Pulmonary artery endothelial cell (primary cell): ENCODE results near the gene FAM20B. TPM values are rescaled to one million over a fixed set of nuclear protein-coding genes. Genes with fewer than 3 reads are reported as not detected.
"Not testable (repeated sequence)": the region's sequence is repeated elsewhere in the genome, so short reads cannot be mapped to it uniquely, and the experiment has no call there.

Experiments
- DNase-seq: peaks from one replicate; pipeline ENCODE4 v3.0.0-alpha.2; 2011; ENCODE audit warnings: low read depth, low spot score
- total RNA-seq: library from RNA; depleted of rRNA; stranded (reverse); fragments of >200 nt; gene quantifications from 2 replicates; pipeline ENCODE4 v1.2.3, GENCODE V29; 2014

Gene FAM20B, protein sequence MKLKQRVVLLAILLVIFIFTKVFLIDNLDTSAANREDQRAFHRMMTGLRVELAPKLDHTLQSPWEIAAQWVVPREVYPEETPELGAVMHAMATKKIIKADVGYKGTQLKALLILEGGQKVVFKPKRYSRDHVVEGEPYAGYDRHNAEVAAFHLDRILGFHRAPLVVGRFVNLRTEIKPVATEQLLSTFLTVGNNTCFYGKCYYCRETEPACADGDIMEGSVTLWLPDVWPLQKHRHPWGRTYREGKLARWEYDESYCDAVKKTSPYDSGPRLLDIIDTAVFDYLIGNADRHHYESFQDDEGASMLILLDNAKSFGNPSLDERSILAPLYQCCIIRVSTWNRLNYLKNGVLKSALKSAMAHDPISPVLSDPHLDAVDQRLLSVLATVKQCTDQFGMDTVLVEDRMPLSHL
- total RNA-seq, result 37.2 and 38.1 TPM in 2 replicates

DNA sequence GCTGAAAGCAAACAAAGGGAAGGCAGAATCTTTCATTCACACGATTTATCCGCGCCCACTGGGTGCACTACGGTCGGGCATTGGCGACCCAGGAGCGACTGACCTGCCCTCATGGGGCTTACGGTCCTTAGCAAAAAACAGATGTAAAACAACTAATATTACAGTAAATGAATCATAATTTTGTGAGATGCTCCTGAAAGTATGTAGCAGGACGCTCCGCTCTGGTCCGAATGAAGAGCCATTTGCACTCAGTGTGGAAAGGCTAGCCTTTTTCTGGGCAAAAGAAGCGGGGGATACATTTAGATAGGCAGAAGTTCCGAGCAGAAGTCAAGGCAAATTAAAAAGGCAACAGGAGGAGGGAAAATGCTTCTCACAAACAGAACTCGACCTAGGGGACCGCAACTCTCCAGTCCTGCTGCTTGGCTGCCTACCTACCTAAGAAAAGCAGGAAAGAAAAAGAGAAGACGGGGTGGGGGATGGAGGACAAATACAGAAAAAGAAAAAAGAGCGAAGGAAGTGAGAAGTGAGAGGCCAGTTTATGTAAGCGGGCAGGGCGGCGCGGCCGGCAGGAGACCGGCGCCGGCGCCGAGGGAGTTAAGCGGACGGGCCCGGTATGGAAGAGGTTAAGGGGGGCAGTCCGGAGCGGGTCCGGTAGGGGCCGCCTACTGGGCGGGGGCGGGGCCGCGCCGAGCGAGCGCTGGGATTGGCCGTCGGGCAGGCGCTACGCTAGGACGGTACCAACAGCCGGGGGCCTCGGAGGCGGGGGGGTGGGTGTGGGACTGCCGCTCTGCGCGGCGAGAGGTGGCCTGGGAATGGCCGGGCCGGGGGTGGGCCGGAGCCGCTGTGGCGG lies at the start of gene FAM20B:
Gene FAM20B (plus strand): TSS at position 770 of the 850 bp plus-strand sequence. CDS start 17,954 bp downstream, outside the sequence.
- peak; percentile 63 for DNase-seq

DNA sequence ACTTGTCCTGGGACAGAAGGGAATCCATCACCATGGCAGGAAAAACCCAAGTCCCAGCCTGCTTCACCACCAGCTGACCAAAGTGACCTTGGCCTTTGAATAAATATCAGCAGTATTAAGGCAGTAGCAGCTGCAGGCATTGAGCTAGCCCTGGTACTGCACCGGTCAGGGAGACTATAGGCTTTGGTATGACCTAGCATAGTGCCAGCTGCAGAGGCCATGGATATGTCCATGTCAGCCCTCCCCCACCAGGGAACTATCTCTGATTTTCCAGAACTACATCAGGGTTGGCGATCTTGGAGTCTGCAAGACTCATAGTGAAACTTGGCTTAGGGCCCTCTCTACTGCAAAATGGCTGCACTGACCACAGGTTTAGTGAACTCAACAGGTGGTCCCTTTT lies 49.2 kb upstream of the FAM20B start:
- DNase-seq, result no peak

DNA sequence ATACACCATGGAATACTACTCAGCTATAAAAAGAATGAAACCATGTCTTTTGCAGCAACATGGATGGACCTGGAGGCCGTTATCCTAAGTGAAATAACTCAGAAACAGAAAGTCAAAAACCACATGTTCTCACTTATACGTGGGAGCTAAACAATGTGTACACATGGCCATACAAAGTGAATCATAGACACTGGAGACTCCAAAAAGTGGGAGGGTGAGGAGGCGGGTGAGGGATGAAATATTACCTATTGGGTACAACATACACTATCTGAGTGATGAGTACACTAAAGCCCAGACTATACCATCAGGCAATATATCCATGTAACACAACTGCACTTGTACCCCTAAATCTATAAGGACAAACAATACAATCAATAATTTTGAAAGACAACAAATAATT lies 39.5 kb upstream of the FAM20B start:
- no peak for DNase-seq

DNA sequence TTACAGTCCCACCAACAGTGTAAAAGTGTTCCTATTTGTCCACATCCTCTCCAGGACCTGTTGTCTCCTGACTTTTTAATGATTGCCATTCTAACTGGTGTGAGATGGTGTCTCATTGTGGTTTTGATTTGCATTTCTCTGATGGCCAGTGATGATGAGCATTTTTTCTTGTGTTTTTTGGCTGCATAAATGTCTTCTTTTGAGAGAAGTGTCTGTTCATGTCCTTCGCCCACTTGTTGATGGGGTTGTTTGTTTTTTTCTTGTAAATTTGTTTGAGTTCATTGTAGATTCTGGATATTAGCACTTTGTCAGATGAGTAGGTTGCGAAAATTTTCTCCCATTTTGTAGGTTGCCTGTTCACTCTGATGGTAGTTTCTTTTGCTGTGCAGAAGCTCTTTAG lies 37.5 kb upstream of the FAM20B start:
- not testable (repeated sequence) for DNase-seq

DNA sequence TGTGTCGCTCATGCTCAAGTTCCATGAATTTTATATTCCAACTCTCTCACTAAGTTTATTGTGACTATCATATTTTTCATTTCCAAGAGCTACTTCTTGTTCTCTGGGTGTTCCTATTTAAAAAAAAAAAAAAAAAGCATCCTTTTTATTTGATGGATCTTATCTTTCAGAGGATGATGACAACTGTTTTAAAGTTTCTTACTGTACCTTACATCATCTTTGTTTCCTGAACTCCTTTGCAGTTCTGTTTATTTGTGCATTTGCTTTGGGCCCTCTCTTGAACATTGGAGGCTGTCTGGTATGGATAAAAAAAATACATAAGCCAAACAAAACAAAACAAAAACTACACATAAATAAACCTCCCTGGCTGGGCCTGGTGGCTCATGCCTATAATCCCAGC lies 32.1 kb upstream of the FAM20B start:
- DNase-seq, result no peak

DNA sequence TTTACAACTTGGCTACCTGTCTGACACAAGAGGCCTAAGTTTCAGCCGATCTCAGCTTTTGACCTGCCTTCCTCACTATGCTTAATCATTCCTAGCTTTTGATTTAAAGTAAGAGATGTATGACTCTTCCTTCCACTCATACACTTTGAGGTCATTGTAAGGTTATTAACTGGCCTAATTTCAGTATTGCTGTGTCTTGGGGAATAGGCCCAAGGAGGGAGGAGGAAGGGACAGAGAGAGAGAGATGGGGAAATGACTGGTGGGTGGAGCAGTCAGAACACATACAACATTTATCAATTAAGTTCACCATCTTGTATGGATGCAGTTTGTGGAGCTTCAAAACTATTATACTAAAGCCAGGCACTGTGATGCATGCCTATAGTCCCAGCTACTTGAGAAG lies 28.3 kb upstream of the FAM20B start:
- DNase-seq, result no peak

DNA sequence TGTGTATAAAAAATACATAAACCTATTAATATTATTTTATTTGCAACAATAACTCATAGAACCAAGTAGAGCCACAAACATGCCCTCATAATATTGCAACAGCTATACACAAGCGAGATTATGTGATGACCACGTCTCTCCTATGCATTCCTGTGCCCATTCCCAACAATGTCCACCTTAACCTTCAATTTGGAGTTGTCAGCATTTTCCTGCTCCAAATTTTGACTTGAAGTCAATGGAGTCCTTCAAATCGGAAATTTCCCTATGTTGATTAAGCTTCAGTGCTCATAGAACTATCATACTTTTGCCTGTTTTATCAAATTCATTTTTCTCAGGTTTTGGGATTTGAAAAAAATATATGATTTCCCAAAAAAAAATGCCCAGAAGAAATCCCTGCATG lies 27.4 kb upstream of the FAM20B start:
- no peak for DNase-seq

DNA sequence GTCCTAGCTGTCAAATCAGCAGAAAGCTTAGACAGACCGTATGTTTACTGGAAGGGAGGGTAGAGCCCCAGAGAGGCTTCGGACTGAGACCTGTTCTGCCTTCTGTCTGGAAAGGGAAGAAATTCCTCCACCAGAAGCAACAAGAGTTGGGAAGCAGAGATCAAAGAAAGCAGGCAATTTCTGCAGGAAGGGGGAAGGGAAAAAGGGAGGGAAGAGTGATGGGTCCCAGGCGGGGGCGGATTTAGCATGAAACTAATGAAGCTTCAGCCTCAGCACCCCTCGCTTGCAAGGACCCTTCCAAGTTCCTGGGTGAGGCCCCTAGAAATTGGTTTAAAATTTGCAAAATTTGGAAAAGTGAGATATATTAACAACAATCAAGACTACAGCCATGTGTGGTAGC lies 26.6 kb upstream of the FAM20B start:
- DNase-seq, result no peak

DNA sequence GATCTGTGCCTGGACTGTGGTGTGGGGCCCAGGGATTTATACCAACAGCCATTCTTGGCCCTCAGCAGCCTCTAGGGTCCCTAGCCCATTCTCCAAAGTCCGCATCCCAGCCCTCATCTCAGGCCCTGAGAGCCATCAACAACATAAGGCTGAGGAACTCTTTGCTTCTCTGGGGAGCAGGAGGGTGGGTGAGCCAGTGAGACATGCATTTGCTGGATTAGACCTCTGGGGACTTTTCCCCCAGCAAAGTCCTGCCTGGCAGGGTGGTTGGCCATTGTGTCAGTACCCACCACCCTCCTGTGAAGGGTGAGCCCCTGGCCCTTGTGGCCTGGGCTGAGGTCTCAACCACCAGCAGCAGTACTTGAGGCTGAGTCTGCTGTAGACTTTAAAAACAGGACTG lies 24.2 kb upstream of the FAM20B start:
- no peak for DNase-seq

DNA sequence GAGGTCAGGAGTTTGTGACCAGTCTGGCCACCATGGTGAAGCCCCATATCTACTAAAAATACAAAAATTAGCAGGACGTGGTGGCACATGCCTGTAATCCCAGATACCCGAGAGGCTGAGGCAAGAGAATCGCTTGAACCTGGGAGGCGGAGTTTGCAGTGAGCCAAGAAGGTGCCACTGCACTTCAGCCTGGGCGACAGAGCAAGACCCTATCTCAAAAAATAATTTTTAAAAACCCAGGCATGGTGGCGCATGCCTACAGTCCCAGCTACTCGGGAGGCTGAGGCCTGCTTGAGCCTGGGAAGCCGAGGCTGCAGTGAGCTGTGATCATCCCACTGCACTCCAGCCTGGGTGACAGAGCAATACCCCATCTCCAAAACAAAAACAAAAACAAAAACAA lies 23.6 kb upstream of the FAM20B start:
- DNase-seq, result not testable (repeated sequence)

DNA sequence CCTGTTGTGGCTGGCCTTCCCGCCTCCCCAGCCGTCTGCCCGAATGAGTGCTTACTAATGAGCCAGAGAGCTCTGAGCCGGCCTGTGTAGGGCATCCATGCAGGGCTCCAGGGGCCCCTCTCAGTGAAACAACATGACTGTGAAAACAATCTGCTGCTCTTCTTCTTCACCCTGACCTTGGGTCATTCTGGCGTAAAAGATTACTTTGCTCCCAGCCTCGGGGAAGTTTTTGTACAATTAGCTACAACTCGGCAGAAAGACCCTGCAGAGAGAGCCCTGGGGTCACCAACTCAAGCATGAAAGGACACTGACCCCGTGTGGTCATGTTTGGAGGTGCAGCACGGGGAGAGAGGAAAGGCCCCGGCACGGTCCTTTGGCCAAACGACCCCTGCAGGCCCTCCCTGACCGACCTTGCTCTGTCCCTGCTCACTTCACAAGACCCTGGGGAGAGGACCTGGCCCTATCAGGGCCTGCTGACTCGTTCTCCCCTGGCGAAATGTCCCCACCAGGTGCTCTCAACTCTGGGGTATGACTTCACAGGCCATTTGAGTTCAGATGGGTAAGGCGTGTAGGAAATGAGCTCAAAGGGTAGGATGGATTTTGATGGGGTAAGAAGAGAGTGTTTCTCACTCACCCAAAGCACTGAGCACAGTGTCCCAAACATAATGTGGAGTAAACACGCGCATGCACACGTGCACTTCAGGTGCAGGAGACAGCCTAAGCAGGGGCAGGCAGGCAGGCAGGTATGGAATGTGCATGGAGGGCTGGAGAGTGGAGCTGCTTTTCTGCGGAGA lies 22.9 kb upstream of the FAM20B start:
- DNase-seq, result no peak

DNA sequence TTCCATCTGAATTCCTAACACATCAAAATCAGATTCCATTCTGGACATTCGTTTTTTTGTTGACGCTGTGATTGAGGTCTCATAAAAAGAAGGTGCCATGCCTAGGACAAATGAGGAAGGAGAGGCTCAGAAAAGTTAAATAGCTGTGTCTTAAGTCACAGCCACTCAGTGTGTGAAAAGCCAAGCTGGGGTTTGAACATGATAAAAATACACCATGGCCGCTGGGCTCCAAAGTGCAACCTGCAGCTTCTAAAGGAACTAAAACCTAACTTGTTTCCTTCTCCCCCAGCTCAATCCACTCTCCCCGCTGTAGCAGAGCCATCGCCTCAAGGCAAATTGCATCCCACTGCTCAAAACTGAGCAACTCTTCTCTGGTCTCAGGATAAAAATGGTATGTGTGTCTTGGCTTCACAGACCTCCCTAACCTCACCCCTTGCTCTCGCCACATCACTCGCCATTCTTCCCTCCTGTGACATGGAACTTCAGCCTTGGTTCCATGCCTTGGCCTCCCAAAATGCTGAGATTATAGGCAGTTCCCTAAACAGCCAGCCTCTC lies 22.1 kb upstream of the FAM20B start:
- no peak for DNase-seq

DNA sequence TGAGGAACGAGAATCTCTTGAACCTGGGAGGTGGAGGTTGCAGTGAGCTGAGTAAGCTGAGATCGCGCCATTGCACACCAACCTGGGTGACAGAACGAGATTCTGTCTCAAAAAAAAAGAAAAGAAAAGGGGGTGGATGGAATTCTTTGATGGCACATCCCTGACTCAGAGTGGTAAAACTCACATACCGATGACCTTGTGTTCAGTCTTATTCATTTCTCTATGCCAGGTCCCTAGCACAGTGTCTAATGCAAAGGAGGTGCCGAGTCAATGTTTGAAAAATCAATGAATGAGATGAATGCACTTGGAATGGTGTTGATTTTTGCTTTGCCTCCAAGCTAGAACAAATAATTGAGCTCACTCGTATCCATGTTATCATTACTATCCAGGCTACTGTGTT lies 18.5 kb upstream of the FAM20B start:
- no peak for DNase-seq

DNA sequence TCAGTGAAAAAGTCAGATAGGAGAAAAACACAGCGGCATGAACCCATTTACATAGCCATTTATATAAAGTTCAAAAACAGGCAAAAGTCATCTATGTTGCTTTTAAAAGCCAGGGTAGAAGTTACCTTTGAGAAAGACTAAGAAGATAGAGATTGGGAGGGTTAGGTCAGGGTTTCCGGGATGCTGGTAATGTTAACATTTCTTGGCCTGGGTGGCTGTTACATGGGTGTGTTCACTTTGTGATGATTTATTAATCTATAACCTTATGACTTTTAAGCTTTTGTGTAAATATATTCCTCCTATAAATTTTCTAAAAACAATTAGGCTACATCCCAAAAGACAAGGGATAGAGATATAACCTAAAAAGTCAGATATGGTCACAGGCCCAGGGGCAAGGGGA lies 15.0 kb upstream of the FAM20B start:
- no peak for DNase-seq

DNA sequence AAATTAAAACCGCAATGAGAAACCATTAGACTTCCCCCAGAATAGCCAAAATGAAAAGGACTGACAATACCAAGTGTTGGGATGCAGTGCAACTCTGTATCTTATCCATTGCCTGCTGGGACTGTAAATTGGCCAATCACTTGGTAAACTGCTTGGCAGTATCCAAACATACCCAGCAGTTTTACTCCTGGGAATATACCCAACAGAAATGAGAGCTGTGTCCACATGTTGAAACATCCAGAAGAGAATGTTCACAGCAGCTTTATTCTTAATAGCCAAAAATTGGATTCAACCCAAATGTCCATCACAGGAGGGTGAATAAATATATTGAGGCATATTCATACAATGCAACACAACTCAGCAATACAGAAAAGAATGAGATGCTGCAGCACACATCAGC lies 13.7 kb upstream of the FAM20B start:
- DNase-seq, result no peak

DNA sequence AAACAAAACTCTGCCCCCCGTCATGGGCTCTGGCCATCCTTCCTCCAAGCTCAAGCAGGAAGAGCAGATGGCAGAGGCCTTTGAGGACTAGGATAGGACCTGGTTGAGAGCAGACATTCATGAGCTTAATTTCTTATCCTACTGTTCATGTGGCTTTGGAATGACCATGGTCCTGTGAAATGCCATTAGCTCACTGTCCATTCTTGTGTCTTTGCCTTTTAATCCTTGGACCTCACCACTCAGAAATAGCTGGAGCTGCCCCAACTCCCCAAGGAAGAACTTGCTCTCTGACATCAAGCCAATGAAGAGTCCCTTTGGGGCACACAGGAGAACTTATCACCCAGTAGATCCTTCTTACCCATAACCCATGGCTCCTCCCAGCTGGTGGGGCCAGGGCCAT lies 11.6 kb upstream of the FAM20B start:
- no peak for DNase-seq

DNA sequence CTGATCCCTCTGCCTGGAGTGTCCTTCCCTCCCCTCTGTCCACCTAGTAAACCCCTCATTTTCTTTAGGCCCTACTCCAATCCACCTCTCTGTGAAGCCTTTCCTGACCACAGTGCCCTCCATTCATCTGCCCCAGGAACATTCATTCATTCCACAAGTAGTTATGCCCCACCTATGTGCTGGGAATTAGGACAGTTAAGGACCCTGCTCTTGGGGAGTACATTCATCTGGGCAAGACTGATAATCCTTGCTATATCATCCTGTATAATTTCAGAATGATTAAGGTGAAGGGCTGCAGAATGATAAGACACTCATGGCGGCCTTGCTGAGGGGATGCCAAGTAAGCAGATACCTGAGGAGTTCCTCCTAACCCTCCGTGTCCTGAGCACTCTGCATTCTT lies 10.3 kb upstream of the FAM20B start:
- no peak for DNase-seq

DNA sequence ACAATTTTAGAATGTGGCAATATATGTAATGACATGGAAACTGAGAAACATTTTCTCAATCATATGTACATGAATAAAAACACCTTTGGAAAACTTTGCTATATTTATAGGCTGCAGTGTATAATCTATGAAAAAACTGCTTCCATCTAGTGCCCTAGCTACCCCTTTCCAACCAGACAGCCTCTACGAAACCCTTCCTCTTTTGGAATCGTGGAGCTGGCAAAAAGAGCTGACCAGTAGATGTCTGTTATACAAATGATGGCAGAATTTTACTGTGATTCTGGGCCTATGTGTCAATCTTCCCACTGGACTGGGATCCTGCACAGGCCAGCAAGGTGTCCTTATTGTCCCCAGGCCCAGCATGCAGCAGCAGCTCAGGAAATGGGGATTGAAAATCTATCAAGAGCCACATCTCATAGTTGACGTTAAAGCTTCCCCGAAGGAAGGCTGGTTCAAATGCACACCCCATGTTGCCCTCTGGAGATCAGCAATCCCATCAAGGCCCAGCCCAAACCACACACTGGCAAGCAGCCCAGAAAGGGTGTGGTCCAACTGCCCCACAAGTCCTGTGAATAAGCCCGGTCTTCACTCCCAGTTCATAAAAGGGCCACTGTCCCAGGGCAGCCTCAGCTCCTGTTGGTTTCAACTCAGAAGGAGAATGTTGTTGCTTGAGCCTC lies 8.8 kb upstream of the FAM20B start:
- no peak for DNase-seq

DNA sequence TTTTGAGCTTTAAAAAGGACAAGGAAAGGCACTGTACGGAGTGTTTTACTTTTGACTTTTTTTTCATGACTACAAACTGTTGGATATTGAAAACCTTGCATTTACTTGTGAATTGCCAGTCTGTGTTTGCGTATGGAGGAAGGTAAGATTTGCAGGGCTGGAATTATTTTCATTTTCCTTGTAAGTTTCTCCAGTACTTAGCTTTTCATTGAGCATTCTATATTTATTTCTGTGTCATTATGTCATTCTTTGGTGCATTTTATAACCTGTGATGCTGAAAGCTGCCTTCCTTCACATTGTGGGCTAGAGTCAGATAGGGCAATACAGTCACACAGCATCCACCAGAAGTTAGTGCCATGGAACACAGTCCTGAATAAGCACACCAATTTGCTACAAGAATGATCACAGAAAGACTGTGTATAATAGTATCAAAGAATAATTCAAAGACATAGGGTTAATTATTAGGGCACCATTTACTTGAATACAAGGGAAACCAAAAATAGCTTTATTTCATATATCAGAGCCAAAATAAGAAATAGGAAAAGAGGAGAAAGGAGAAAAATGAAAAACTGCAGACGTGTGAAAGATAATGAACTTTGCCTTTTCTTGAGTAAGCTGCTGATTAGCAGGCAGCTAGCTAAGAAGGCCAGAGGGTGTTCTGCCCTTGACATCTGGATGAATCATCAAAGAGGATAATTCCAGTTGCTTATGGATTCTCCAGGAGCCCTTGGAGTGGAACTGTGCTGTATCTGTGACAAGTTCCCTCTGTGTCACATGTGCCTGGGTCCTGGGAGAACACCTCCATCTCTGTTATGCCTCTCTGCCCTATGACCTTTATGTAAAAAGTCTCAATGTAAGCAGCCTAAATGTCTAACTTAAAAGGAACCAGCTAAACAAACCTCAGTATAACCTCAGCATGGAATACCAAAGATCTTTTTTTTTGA lies 8.0 kb upstream of the FAM20B start:
- DNase-seq, result no peak

DNA sequence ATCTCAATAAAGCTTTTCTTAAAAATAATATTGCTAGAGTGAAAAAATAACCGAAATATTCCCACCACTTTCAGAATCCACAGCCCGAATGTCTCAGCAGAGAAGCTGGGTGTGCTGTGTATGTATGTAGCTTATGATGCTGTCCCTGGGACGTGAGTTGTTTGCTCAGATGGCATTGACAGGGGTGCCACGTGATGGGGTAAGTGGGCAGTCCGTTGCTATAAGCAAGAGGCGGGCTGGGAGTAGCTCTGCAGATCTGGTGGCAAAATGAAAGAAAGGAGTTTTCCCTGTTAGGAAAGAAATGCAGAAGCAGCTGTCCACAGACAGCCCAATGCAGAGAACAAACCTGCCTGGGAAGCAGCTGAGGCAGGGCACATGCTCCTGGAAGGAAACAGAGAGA lies 3.8 kb upstream of the FAM20B start:
- DNase-seq, result no peak
